NCI-H1105 treated with DMSO at 0.1 percent for 48 hours (cell line): ENCODE measurements around the gene ETV6.

ENCODE experiments used
- DNase-seq: peaks from one replicate; lab custom pipeline; 2025; lab: John Stamatoyannopoulos, UW

The ETV6 gene

DNA sequence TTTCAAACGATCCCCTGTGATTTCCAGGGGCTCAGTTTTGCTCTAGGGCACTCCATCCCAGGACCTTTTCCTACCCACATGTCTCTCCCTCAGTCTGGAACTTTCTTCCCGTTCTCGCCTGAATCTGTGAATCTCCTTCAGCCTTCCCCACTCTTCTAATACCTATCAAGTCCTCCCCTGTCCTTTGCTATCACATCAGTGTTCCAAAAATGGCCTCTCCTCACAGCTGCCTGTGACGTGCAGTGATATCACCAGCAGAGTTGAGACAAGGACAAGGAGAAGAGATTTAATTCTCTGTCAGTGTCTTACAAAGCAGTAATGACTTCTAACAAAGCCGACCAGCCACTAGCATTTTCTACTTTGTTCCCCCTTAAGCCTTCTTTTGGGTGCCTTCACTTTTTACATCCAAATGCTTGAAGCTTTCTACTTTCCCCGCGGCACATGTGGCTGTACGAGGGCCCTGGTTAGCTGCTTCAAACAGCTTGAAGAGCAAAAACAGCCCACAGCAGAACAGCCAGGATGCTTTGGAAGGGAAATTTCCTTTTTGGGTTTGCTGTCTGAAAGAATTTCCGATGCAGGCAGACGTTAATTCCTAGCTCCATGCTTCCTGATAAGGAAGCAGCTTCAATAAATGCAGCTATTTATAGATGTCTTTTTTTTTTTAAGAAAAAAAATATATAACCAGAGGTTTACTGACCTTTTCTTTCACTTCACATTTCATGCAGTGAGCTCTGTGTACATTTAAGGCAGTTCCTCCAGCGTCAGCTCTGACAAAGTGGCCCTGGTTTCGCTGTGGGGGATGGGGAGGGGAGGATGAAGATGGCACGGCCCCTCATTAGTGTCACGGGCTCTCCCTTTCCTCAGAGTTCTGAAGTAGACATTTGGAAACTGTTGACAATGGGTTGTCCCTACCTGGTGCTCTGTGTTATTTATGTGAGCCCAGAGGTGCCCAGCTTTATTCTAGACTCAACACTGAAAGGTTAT lies 109.3 kb downstream of the ETV6 start:
- no peak for DNase-seq

DNA sequence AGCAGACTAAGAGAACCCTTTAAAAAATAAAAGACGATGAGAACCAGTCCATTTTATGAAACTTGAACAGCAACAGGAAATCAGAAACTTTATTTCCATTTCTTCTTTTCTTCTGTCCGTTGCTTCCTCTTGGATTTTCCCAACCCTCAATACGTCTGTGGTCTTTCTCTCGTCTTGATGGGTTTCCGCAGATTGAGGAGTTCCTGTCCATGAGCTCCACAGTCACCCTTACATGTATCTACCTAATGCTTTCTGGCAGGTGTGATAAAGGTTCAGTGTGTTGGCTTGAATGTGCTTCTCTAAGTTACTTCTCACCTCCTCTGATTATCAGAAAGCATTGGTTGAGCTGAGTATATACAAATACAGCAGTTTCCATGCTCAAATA lies 110.0 kb downstream of the ETV6 start:
- no peak for DNase-seq

DNA sequence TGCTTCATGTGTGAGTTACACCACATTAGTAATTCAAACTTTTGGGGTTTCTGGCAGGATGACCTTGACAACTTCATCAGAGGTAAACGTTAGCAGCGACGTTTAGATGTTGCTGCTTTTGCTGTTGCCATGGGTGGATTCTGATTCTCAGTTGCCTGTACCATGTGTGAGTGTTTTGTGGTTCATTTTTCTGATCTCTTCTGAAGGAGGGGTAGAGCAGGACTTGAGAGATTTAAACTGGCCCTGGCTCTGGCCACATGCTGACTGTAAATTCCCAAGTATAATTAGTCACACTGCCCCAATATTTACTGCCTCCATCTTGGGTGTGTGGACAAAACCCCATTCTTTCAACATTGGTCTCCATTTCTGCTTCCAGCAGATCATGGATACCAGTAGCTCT lies 110.4 kb downstream of the ETV6 start:
- DNase-seq = no peak

DNA sequence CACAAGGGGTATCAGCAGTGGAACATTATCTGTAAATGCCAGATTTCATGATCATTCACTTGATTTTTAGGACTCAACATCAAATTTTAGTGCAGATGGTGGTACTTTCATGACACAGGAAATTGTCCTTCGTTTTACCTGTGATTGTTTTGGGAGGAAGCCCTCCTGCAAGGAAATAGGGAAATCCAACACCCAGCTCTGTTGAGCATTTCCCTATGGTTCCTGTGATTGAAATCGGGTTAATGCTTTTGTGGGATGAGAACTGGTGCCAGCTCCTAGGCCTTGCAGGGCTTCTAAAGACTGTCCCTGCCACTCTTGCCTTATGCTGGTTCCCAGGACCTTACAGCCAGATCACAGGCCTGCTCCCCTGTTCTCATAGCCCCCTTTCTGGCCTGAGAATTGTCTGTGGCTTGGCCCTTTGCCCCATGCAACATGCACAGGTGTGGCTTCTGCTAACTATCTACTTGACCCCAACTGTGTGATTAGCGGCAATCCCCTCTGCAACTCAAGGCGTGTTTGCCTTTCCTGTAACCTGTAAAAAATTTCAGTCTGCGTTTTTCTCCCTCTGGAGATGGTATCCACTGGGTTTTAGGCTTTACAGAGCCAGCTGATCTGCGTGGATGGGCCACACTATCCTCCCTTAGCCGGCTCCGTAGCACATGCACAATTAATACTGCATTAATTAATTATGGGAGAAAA lies 112.5 kb downstream of the ETV6 start:
- no peak for DNase-seq

DNA sequence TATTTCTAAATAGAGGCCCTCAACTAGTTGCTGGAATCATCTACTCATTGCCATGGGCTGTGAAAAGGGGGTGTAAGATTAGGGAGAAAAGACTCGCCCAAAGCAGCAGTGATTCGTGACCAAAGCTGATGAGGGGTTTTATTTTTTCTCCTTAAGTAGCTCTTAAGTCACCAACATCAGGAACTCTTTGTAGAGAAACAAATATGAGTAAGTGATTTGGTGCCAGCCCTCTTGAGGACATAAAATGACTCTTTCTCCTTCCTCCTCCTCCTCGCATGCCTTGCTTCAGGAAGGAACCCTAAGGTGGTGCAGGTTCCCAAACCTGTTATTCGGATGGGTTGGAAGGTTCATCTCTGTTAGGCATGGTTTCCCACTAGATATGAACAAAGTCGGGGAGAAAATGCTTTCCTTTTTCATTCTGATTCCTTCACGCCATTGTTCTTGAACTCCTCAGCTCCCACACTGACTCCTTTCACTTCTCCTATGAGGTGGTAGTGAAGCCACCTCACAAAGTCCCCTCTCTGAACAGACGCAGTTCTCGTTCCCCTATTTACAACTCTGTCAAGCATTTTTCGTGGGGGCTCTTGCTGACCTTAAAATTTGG lies 113.4 kb downstream of the ETV6 start:
- no peak for DNase-seq

DNA sequence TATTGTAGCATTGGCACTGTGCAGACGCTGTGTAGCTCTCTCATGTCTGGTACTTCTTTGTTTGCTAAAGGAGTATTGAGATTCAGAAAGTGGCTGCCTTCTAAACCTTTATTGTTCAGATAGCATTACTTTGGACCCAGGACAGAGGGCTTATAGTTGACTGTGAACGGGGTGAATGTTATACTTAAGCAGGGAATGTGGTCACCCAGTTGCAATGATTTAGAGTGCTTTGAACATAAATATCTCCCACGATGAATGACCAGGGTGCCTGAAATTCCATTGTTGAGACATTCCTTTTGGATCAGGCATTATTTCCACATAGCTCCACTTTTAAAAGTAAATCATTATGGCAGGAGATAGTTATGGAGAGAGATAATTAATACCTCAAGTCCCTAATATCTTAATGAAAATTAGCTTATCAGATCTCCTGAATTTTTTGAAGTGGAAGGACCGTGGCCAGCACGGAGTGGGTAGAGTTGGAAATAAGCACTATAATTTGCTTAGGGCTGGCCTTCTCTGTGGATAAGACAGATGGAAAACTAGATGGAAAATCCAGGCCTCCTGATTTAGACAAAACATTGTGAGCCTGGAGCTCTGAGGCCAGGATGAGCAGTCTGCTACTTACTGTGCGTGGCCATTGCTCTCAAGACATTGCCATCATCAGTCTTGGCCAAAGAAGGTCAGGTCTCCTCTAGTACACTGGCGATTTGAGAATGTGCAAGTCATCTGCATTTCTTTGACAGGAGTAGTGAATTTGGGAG lies 114.5 kb downstream of the ETV6 start:
- no peak for DNase-seq

DNA sequence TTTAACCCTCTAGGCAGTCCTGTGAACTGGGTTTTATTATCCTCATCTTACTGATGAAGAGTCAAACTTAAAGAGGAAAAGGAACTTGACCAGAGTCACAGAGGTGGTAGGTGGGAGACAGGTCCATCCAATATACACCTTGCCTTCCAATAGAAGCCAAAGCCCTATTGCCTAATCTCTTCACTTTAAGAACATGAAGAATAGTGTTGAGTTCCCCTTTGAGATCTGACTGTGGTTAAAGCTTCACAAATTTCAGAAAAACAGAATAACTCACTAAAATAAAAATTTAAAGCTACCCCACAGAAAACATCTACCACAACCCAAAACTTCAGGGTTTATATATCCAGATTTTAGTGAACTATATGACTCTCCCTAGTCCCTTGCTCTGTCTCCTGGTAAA lies 115.4 kb downstream of the ETV6 start:
- DNase-seq = no peak

DNA sequence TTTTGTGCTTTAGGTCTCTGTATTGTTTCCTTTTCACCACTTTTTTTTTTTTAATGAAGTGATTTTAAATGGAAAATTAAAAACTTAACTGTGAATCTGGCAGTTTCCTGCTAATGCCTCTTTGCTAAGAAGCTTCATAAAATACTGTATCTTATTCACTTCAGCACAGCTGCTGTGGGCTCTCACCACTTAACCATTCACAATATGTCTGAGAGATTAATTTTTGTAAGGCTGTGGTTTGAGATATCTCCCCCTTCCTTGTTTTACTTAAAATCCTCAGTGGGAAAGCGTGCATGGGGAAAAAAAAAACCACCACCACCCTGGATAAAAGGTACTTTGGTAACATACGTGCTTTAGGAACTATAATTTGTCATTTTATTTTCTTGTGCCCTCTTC lies 115.9 kb downstream of the ETV6 start:
- DNase-seq = no peak

DNA sequence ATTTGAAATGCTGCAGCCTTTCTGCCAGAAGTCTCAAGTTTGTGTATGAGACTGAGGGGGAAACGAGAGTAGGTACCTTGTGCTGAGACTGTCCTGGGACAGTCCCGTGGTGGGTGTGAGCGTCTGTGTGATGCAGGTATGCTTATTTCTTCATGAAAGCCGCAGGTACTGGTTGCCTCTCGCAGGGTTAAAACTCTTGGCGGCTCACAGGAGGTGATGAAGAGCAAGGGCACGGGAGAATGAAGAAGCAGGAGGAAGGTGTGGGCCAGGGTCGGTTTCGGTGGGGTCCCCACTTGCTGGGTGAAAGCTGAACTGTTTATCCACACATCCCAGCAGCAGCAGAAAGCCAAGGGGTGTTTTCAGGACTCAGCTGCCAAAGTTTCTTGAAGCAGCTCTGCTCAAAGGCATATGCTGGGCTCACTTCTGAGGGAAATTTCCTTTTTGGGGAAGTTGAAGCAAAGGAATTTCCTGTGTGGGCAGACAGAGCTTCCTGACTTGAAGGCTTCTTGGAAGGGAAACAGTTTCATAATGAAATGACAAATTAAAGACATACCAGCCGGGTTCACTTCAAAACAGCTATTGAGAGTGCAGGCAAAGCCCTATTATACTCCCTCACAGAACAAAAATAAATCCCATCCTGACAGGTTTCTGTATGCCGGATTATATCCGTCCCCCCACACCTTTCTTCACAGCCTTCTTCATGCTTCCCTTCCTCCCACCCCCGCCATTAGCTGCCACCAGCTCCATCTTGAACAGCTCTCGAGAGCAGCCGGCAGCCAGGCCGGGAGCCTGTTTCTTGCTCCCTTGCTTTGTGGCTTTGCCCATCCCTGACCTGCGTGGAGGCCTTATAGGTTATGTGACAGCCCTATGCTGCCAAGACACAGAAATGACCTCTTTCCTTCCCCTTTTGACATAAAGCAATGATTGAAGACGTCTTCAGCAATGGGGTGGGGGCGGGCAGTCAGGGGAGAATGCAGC lies 116.6 kb downstream of the ETV6 start:
- DNase-seq = no peak

DNA sequence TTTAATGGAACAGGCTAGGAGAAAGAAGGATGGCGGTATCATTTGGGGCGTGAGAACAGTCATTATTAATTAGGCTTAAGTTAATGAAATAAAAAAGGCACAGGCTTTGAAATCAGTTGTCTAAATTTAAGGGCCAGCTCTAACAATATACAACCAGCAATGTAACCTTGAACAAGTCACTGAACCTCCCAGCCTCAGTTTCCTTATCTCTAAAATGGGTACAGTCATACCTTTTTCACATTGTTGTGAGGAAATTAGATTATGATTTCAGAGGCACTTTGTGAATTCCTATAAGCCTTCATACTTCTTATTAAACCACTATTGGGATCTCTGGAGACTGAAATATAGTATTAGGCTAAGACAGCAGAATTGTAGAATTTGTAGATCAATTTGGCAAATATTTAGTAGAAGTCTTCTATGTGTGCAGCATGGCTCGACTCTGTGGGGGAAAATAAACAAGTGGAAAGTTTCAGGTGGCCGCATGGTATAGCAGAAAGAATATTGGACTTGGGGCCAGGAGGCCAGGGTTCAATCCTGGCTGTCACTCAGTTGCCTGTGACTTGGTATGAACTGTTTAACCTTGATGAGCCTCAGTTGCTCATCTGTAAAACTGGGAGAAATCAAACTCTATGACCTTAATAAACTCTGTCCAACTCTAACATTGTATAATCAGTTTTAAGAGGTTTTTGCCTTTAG lies 117.7 kb downstream of the ETV6 start:
- no peak for DNase-seq

DNA sequence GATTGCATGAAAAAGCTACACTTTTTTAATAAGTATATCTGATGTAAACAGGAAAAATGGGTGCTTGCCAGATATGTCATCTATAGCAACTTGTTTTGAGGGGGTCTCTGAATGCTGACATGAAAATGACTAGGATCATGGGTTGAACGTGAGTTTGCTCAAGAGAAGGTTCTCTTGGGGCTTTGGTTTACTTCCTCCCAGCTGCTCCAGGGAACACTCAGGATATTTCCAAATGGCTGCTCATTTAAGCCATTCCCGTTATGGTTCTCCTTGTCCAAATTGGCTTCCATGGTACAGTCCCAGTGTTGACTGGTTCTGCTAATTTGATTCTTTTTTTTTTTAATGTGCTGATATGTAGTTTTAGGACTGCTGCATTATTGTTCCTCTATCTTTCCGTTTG lies 118.3 kb downstream of the ETV6 start:
- no peak for DNase-seq

DNA sequence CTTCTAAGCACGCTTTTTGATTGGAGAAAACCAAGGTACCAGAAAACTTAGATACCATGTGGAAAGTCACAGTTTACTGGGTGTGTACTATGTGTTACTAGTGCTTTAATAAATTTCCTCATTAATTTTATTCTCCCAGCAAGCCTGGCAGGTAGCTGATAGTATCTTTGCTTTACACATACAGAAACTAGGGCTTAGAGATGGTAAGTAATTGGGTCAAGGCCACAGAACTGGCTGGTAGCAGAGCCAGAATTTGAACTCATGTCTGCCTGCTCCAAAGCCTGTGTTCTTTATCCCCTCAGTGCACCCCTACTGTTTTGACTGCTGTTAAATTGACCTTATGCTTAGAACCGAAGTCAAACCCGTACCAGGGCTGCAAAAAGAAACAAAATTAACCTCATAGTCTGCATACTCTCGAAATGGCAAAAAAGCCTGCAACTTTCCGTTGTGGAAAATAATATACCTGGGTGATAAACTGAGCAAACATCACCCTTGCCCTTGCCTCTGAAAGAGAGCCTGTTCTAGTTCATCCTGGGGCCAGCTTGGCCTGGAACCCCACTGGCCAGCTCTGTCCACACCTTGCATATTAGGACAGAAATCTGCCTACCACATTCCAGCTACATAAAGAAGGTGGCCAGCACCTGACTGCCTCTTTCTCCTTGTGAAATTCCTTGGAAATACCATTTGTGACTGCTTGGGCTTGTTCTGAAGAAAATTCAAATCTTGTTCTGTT lies 118.9 kb downstream of the ETV6 start:
- no peak for DNase-seq

DNA sequence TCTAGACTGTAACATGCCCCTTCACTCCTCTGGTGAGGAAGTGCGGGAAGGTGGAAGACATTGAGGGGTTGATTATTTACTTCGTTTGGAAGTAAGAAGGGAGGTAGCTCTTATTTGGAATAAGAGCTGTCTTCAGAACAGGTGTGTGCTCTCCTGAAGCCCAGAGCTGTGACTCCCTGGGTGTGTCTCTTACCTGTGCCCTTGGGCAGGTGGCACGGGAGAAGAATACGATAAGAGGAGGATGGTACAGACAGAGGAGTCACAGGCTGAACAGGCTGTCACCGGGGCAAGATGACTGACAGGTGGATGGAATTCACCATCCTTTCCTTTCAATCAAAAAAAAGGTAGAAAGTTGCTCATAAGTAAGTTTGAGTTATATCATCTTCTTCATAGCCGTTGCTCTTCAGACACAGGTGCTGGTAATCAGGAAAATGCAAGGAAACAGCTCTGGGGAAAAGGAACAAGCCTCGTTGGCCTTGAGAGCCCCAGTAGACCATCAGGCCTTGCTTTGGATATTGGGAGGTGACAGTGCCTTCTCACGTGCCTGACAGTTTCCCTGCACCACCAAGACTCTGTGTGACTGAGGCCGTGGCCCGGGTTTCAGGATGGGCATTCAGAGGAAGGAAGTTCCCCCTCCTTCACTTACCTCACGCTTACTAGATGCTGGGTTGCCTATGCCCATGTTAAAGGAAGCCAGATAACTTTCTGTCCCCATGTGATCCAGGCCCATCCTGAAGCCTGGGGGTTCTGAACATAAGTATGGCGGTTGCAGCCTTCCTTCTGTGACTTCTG lies 120.4 kb downstream of the ETV6 start:
- no peak for DNase-seq

DNA sequence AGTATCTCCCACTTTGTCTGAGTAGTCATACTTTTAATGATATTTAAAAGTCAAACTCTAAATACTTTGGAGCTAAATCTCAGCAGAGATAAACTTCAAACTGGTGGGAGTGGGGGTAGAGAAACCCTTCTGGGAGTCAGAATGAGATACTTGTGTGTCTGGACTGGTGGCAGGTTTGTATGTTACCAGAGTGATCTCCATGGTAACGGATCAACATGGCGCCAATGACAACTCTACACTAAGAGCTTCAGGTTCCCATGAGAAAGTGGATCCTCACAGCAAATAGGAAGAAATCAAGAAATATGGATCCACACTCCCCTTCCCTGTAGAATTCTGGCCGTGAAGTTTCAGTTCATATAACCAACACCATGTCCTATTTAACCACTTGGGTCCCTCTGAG lies 121.9 kb downstream of the ETV6 start:
- DNase-seq = no peak

DNA sequence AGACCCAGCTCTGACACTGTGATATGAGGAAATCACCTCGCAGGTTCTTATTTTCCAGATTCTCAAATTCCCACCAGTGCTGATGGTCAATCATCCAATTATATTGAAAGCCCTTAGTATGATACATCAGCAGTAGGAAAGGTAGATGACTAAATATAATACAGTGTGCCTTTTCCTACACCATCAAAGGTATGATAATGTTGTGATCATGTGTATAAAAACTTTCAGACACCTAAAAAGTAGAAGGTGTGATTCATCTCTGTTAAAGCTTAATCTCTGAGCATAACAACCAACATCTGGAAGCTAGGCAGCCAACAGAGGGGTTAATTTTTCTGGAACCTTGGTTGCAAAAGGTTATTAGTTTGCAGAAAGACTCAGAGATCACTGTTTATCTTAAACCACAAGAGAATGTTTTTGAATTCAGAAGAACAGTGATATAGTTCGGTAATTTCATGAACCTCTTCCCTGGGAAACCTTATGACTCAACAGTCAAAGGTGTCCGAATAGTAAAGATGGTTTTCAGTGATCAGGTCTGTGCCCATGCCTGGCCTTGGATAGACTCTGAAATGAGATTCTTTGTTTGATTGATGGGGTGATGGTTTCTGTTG lies 122.5 kb downstream of the ETV6 start:
- DNase-seq = no peak

DNA sequence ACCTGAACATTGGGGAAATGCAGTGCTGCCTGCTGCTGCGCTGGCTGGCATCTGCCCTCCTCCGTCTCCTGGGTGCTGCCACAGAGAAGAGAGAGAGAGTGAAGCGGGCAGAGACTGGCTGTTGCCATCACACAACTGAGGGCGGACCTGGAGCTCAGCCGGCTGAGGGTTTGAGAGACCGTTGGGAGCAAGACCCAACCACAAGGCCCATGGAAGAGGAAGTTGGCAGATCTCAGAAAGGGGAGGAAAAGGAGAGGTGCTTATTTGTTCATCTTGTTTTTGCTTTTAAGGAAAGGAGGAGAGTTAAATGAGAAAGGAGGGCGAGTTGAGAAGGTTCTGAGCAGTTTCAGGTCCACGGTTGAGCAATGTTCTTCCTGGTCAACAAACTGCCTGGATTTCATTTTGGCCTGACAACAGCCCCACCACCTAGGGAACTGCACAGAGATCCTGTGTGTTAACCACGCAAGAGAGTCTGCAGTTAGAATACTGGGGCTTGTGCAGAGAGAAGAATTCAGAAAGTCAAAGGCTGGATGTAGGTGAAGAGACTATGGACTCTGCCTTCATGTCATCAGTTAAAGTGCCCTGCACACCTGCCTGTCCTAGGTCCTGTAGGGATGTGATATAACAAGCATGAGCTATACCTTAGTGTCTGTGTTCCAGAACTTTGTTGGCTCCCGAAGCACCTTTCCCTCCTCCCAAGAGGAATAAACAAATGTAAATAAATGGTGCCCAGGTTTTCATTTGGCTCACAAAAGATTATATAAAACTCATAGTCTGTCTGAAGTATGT lies 124.6 kb downstream of the ETV6 start:
- DNase-seq = no peak

DNA sequence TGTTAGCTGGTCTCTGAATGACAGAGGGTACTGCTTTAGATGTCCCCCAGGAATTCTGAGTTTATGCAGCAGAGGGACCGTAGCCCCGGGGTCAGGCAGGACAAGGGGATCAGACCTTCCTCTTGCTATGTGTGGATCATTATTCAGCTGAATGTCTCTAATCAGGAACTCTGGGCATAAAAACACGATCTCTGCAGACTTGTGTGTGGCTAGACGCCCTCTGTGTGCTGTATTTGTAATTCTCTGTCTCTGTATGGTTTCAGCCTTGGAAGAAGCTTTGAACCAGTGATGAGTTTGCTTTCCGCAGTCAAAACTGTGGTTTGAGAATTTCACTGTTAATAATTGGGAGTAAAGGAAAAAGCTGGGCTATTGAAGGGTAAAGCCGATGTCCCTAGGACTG lies 125.3 kb downstream of the ETV6 start:
- no peak for DNase-seq

DNA sequence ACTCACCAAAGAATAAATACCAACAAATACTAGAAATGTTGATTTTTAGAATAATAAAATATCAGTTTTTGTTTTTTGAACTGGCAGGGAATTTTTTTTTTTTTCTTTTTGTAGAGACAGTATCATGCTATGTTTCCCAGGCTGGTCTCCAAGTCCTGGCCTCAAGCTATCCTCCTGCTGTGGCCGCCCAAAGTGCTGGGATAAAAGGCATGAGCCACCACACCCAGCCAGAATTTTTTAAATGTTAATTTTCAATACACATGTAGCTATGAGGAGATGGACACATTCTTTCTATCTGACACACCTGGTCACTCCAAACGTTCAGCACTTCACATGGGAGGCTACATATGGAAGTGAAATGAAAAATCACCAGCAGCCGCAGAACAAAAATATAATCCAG lies 126.8 kb downstream of the ETV6 start:
- no peak for DNase-seq
